T-cell (primary cell): ENCODE results near the gene EML5. TPM values are rescaled to one million over a fixed set of nuclear protein-coding genes. Genes with fewer than 3 reads are reported as not detected.

Experiments
- ATAC-seq, 4 experiments: fragments of 200-7000 bp in 3 of 4; fragments of 150-1000 bp in 1 of 4; cut with Tn5 transposase; replicated peaks in 1 of 4; 1 replicate in 3 of 4; 2 replicates in 1 of 4; pipeline ENCODE4 v1.10.0; 2021; ENCODE audit warnings: moderate library complexity in 3 of 4, mild to moderate bottlenecking in 2 of 4, moderate number of reproducible peaks in 1 of 4
- CTCF ChIA-PET, 2 donors: fragments of 300-600 bp; sonication (Branson Sonifier 250); formaldehyde crosslinking; loops; one replicate each; lab custom pipeline; 2022; ENCODE audit warnings: antibody characterized with exemption in 2 of 2; lab: Charles Lee
- POLR2A ChIA-PET, 2 donors: fragments of 300-600 bp; sonication (Branson Sonifier 250); formaldehyde crosslinking; loops; one replicate each; lab custom pipeline; 2022; ENCODE audit warnings: antibody characterized with exemption in 2 of 2; lab: Charles Lee
- DNase-seq, 35 experiments: peaks; one replicate each; pipeline versions ENCODE4 v3.0.0 to v3.0.0-alpha.2; 2013 to 2023
- H3K27ac ChIP-seq: one replicate; pipeline ENCODE4 v1.5.1; 2013; ENCODE audit warnings: low read length
- H3K27me3 ChIP-seq, 2 experiments: replicated peaks in 1 of 2; 1 replicate in 1 of 2; 2 replicates in 1 of 2; pipeline versions ENCODE4 v1.6.1 to v1.7.0; 2013; ENCODE audit warnings: low read length in 1 of 2, mixed read lengths in 1 of 2; ENCODE audit not compliant: control insufficient read depth in 2 of 2, insufficient read depth in 2 of 2; ENCODE audit errors: extremely low read depth in 1 of 2
- H3K36me3 ChIP-seq, 2 donors: 1 replicate in 1 of 2; 2 replicates in 1 of 2; pipeline versions ENCODE4 v1.6.1 to v1.7.0; 2013; ENCODE audit warnings: low read length in 1 of 2; ENCODE audit not compliant: control insufficient read depth in 2 of 2, insufficient read depth in 1 of 2; ENCODE audit errors: extremely low read depth in 1 of 2
- H3K4me1 ChIP-seq, 2 experiments: 1 replicate in 1 of 2; 2 replicates in 1 of 2; pipeline versions ENCODE4 v1.6.1 to v1.7.0; 2013; ENCODE audit warnings: low read length in 2 of 2, mixed read lengths in 1 of 2; ENCODE audit not compliant: insufficient read depth in 2 of 2, control insufficient read depth in 1 of 2; ENCODE audit errors: extremely low read depth in 1 of 2
- H3K4me3 ChIP-seq, 2 donors: 1 replicate in 1 of 2; 2 replicates in 1 of 2; pipeline versions ENCODE4 v1.5.1 to v1.7.0; 2013; ENCODE audit warnings: mild to moderate bottlenecking in 2 of 2, low read length in 1 of 2, moderate library complexity in 1 of 2; ENCODE audit not compliant: control insufficient read depth in 1 of 2; ENCODE audit errors: extremely low read depth in 1 of 2
- H3K9me3 ChIP-seq: 2 replicates; pipeline ENCODE4 v1.7.0; 2013
- H3K27ac Mint-ChIP-seq, 2 donors: one replicate each; pipeline ENCODE4 v1.8.0; 2020 to 2021; ENCODE audit warnings: mild to moderate bottlenecking in 2 of 2, mixed read lengths in 2 of 2
- H3K27me3 Mint-ChIP-seq, 2 donors: one replicate each; pipeline ENCODE4 v1.8.0; 2021 to 2022; ENCODE audit warnings: mixed read lengths in 2 of 2
- H3K36me3 Mint-ChIP-seq: one replicate; pipeline ENCODE4 v1.8.0; 2021; ENCODE audit warnings: mixed read lengths
- H3K4me1 Mint-ChIP-seq, 3 donors: one replicate each; pipeline ENCODE4 v1.8.0; 2020 to 2022; ENCODE audit warnings: mixed read lengths in 3 of 3, mild to moderate bottlenecking in 1 of 3
- H3K4me3 Mint-ChIP-seq, 3 donors: one replicate each; pipeline ENCODE4 v1.8.0; 2020 to 2022; ENCODE audit warnings: mild to moderate bottlenecking in 3 of 3, mixed read lengths in 3 of 3, moderate library complexity in 3 of 3
- H3K9me3 Mint-ChIP-seq, 3 donors: one replicate each; pipeline ENCODE4 v1.8.0; 2020 to 2022; ENCODE audit warnings: mixed read lengths in 3 of 3
- WGBS: methylation state at CpG from one replicate; pipeline ENCODE4 v1.1.5; 2013; ENCODE audit warnings: missing lambda C conversion rate; ENCODE audit not compliant: insufficient coverage; 5-methylcytosine and 5-hydroxymethylcytosine counted together
- total RNA-seq, 35 experiments: library from RNA in 6 of 35; stranded (reverse) in 6 of 35; fragments of 120-200 nt in 1 of 35; gene quantifications; one replicate each; pipeline versions ENCODE4 v1.2.1 to v1.2.4 and lab custom pipeline; 2013 to 2026

EML5 gene
- total RNA-seq, 5 donors from 2014 or later (not counting 1 experiment from before 2014, with no cell fraction given): 4.0 to 5.5 (median 4.9) TPM

DNA sequence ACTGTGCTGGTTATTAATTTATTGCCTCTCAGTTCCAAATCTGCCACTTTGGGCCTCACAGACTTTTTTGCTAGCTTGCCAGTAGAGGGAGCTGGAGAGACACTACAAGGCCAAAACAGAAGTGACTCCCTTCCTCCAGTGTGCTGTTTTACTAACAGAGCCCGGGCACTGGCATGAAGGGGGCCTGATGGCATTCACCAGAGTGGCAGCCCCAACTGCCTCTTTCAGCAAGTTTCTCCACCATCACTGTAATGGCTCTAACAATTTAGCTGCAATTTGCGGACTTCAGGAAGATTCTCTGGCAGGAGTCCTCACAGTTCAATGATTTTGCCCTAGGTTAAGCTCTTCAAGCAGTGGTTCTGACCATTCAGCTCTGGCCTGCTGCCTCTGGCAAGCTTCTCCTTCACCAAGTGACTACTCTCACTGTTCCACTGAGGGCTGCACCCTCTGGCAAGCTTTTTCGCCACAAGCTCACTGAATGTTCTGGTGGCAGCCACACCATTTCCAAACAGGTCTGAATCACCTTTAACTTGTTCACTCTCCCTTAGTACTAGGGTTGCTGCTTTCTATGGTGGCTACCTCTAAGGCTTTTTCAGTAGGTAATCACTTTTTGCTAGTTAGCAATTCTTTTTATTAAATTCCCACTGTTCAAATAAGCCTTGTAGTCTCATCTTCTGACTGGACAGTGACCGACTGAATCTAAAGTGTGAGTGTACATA is 125.0 kb downstream of the EML5 start:
- Mint-ChIP-seq H3K36me3 (peaks cover 13% of the 10 kb centered on the region), H3K4me1 (peaks cover 0 to 6% (median 3%) of the 10 kb centered on the region in 3 donors), H3K27ac (peak overlapping the region in 1 of 2 donors; percentile 41), H3K4me3 (no peak overlapping the region), H3K27me3 (peaks cover 0 to 1% of the 10 kb centered on the region in 2 donors), H3K9me3 (peaks cover 5 to 13% (median 9%) of the 10 kb centered on the region in 3 donors)
- ChIA-PET CTCF (interaction anchor here (0.6 to 2.7 kb wide), 11 partner anchors 10 to 352 kb away, joined by 3 to 19 read pairs (median 6); no protein-coding TSS in a partner anchor), POLR2A (no interaction called here)
- ATAC-seq (peak; percentile 39 to 74 (median 66)), DNase-seq (peak in 32 of 35 experiments; percentile 5 to 78 (median 22))
- no peaks in the 10 kb centered on the region for H3K27me3 ChIP-seq
- H3K9me3 ChIP-seq: no peaks in the 10 kb centered on the region
- WGBS: 94% methylated on average over 2 of the region's 4 CpGs
- H3K4me1 ChIP-seq: peaks cover 0 to 3% of the 10 kb centered on the region in 2 experiments
- H3K36me3 ChIP-seq: peaks cover 0 to 2% of the 10 kb centered on the region in 2 donors
- H3K27ac ChIP-seq: no peak overlapping the region
- H3K4me3 ChIP-seq: no peak overlapping the region

DNA sequence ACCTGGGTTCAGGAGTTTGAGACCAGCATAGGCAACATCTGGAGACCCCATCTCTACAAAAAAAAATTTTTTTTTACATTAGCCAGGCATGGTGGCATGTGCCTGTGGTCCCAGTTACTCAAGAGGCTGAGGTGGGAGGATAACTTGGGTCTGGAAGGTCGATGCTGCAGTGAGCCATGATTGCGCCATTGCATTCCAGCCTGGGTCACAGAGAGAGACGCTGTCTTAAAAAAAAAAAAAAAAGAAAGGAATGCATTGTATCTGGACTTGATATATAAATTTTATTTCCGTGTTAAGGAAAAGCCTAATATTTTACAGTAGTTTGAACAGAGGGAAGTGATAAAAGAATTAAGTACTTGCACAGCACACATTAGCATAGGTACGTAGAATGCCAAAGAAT is 132.7 kb downstream of the EML5 start:
- peaks cover 30% of the 10 kb centered on the region for H3K36me3 Mint-ChIP-seq
- 97% methylated on average over 3 of the region's 5 CpGs for WGBS
- H3K27ac Mint-ChIP-seq: no peak overlapping the region
- H3K4me1 Mint-ChIP-seq: no peaks in the 10 kb centered on the region
- Histone ChIP-seq H3K4me3 (no peak overlapping the region), H3K27me3 (no peaks in the 10 kb centered on the region), H3K4me1 (no peaks in the 10 kb centered on the region), H3K27ac (no peak overlapping the region), H3K36me3 (no peaks in the 10 kb centered on the region), H3K9me3 (no peaks in the 10 kb centered on the region)
- H3K27me3 Mint-ChIP-seq: no peaks in the 10 kb centered on the region
- no peak overlapping the region for H3K4me3 Mint-ChIP-seq
- POLR2A ChIA-PET: no interaction called here
- DNase-seq: no peak
- CTCF ChIA-PET: no interaction called here
- ATAC-seq: no peak
- peaks cover 0 to 13% (median 6%) of the 10 kb centered on the region in 3 donors for H3K9me3 Mint-ChIP-seq

GRCh38 chr14:88639221-88639620 is 153.5 kb downstream of the EML5 start:
- Histone ChIP-seq H3K27ac (no peak overlapping the region), H3K4me1 (no peaks in the 10 kb centered on the region), H3K4me3 (no peak overlapping the region), H3K9me3 (peaks cover 2% of the 10 kb centered on the region), H3K27me3 (no peaks in the 10 kb centered on the region), H3K36me3 (no peaks in the 10 kb centered on the region)
- H3K27me3 Mint-ChIP-seq: no peaks in the 10 kb centered on the region
- no peak for ATAC-seq
- DNase-seq: no peak
- H3K4me1 Mint-ChIP-seq: no peaks in the 10 kb centered on the region
- POLR2A ChIA-PET: no interaction called here
- peaks cover 0 to 20% (median 20%) of the 10 kb centered on the region in 3 donors for H3K9me3 Mint-ChIP-seq
- no peak overlapping the region for H3K4me3 Mint-ChIP-seq
- WGBS: no CpG with 5 or more reads among the region's 1 CpG
- peaks cover 55% of the 10 kb centered on the region for H3K36me3 Mint-ChIP-seq
- CTCF ChIA-PET: no interaction called here
- no peak overlapping the region for H3K27ac Mint-ChIP-seq

- ChIA-PET CTCF (no interaction called here), POLR2A (no interaction called here)
- Histone ChIP-seq H3K36me3 (no peaks in the 10 kb centered on the region), H3K27ac (no peak overlapping the region), H3K9me3 (no peaks in the 10 kb centered on the region), H3K4me3 (no peak overlapping the region), H3K4me1 (no peaks in the 10 kb centered on the region), H3K27me3 (no peaks in the 10 kb centered on the region)
- DNase-seq (no peak), ATAC-seq (no peak)
- H3K27ac Mint-ChIP-seq: no peak overlapping the region
- WGBS: no CpG with 5 or more reads among the region's 2 CpGs
- no peaks in the 10 kb centered on the region for H3K9me3 Mint-ChIP-seq
- no peak overlapping the region for H3K4me3 Mint-ChIP-seq
- no peaks in the 10 kb centered on the region for H3K4me1 Mint-ChIP-seq
- H3K27me3 Mint-ChIP-seq: no peaks in the 10 kb centered on the region
- H3K36me3 Mint-ChIP-seq: peaks cover 23% of the 10 kb centered on the region
These were observed 160.2 kb downstream of the EML5 start for GRCh38 chr14:88632512-88632911.

DNA sequence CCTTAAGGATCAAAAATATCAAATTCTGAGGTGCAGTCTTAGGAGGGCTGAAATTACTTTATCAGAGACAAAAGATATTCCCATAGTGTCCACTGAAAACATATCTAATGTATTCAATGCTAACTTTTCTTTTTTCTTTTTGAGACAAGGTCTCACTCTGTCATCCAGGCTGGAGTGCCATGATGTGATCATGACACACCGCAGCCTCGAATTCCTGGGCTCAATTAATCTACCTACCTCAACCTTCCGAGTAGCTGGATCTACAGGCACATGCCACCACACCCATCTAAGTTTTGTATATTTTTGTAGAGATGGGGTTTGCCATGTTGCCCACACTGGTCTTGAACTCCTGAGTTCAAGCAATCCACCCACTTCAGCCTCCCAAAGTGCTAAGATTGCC is 161.7 kb downstream of the EML5 start:
- POLR2A ChIA-PET: no interaction called here
- no CpG with 5 or more reads among the region's 3 CpGs for WGBS
- Mint-ChIP-seq H3K4me3 (no peak overlapping the region), H3K27me3 (no peaks in the 10 kb centered on the region), H3K4me1 (no peaks in the 10 kb centered on the region), H3K27ac (no peak overlapping the region), H3K36me3 (peaks cover 19% of the 10 kb centered on the region), H3K9me3 (no peaks in the 10 kb centered on the region)
- no peak overlapping the region for H3K27ac ChIP-seq
- CTCF ChIA-PET: no interaction called here
- no peaks in the 10 kb centered on the region for H3K9me3 ChIP-seq
- no peaks in the 10 kb centered on the region for H3K4me1 ChIP-seq
- DNase-seq (no peak), ATAC-seq (no peak)
- H3K27me3 ChIP-seq: no peaks in the 10 kb centered on the region
- no peak overlapping the region for H3K4me3 ChIP-seq
- H3K36me3 ChIP-seq: no peaks in the 10 kb centered on the region

DNA sequence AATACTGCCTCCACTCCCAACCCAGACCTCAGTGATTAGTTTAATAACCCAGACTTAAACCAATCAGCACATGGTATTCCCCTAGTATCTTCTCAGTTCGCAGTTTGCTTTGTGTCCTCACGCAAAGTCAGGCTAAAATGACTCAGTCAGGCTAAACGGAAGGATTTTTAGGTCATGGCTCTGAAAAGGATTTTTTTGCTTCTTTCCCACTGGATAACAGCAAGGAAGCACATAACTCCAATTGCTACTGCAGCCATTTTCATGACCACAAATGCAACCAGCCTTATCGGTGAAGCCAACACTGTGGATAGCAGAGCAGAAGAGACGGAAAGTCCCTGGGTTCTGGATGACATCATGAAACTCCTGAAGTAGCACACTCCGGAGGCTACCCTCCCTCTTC is 162.2 kb downstream of the EML5 start:
- ATAC-seq: no peak
- CTCF ChIA-PET: no interaction called here
- WGBS: 77% methylated on average over 6 of the region's 6 CpGs
- Histone ChIP-seq H3K4me3 (no peak overlapping the region), H3K36me3 (no peaks in the 10 kb centered on the region), H3K9me3 (no peaks in the 10 kb centered on the region), H3K27ac (no peak overlapping the region), H3K4me1 (no peaks in the 10 kb centered on the region), H3K27me3 (no peaks in the 10 kb centered on the region)
- peaks cover 21% of the 10 kb centered on the region for H3K36me3 Mint-ChIP-seq
- POLR2A ChIA-PET: interaction anchor here in 1 of 2 donors (0.7 kb wide), 1 partner anchor 105 kb away, joined by 8 read pairs; no protein-coding TSS in a partner anchor
- no peak overlapping the region for H3K4me3 Mint-ChIP-seq
- no peaks in the 10 kb centered on the region for H3K27me3 Mint-ChIP-seq
- H3K4me1 Mint-ChIP-seq: no peaks in the 10 kb centered on the region
- DNase-seq: no peak
- H3K27ac Mint-ChIP-seq: no peak overlapping the region
- no peaks in the 10 kb centered on the region for H3K9me3 Mint-ChIP-seq
